ENCODE measurements around the gene TRERF1.
"Not testable (repeated sequence)": the region's sequence is repeated elsewhere in the genome, so short reads cannot be mapped to it uniquely, and the experiment has no call there.

The TRERF1 gene

DNA sequence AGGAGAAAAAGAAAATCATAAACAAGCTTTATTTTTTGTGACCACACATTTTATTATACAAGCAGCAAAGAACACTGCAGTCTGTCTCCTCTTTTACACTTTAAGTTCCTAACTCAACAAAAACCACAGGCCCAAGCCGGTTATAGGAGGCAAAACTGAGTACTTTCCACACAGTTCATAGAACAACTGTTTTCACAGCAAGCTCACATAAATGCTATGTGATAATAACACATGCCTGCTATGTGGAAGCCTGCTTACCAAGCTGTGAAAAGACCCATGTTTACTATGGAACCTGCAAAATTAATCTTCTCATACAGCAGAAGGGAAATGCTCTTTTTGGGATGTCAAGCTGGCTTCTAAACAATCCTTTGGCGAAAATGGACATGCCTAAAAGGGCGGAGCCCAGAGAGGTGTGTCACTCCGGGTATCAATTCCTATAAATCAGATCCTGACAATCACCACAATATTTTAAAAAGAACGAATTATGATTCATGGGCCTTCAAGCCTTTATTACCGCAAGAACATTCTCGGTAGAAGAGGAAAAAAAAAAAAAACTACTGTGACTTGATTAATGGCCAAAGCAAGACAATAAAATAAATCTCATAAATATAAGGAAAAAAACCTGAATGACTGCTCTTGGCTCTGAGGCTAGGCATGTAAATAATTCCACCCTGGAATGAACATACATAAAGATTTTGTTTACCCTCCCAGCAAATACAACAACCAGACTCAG, 2.6 kb downstream of the TRERF1 start:
- no peak for DNase-seq

DNA sequence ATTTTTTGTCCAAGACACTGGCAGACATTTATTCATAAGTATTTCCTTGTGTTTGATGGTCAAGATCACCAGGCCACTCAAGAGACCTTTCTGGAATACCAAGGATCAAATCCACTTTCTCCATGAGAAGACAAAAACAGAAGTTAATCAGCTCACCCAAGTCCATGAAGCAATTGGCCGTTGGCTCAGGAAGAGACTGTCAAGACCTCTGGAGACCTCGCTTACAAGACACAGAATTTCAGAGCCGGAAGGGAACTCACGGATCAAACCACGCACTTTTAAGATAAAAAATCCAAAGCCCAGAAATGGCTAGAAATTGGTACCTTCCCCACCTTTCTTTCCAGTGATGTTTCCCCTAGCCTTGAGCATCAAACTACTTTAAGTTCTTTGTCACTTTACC, 3.3 kb downstream of the TRERF1 start:
- peak; percentile 46 for DNase-seq

DNA sequence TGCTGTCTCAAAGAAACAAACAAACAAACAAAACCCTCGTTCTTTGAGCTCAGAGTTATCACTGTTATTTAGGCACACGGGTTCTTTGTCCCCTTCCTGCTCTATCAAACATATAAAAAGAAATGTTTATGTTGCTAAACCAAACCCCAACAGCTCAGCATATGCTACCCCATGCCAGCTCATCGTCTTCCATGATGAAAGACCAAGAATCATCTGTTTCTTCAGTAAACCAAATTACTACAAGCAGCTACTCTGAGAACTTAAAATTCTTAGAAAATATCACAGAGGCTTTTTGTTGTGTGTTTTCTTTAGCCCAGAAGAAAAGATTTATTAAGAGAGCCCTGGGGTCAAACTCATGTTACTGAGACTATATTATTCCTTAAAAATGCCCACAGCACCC, 4.7 kb downstream of the TRERF1 start:
- no peak for DNase-seq

DNA sequence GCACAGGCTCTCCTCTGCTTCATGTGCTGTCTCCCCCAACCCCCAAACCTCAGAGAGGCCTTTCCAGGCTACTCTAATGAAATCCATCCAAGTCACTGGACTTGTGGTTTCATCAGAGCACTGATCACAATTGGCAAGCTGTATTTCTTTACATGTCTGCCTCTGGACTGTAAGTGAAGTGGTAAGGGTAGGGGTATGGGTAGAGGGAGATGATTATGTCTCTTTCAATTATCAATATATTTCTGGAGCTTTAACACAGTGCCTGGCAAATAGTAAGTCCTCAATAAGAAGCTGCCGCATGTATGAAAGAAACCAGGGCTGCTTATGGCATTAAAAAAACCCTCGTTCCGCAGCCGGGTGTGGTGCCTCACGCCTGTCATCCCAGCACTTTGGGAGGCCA, 5.4 kb downstream of the TRERF1 start:
- DNase-seq: no peak

DNA sequence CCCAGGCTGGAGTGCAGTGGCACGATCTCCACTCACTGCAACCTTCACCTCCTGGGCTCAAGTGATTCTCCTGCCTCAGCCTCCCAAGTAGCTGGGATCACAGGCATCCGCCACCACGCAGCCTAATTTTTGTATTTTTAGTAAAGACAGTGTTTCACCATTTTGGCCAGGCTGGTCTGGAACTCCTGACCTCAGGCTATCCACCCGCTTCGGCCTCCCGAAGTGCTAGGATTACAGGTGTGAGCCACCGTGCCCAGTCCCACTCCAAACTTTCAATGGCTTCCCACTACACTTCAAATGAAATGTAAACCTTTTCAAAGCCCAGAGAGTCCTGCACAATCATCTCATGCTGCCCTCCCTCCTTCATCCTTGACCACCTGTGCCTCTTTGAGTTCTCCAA, 5.8 kb downstream of the TRERF1 start:
- DNase-seq: not testable (repeated sequence)

DNA sequence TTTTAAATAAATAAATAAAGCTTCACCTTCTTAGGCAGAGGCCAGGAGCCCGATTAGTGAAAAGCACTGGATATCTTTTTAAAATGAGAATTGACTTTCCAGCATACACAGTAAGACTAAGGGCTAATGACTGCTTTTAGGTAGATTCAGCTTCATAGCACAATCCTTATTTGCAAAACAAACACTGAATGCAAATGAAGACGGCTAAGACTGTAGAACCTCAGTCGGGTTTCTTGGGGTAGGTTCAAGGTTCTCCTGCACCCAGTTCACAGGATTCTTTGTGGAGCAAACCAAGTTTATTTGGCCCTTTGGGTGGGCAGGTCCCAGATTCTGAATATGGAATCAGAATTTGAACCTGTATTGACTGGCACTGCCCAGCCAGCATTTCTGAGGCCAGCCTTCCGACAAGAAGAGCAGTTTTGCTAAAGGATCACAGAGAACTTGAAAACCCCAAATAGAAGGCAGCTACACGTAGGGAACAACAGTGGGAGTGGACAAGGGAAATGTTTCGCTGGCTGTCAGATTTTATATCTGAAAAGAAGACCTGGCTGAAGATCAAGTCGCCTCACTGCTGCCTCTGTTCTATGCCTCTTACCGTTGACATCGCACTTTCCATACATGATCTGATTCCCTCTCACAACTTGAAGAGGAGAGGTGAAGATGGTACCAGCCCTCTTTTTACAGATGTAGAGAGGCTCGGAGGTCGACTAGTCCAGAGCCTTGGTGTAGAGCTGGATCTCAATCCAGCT, 8.2 kb downstream of the TRERF1 start:
- DNase-seq: no peak

DNA sequence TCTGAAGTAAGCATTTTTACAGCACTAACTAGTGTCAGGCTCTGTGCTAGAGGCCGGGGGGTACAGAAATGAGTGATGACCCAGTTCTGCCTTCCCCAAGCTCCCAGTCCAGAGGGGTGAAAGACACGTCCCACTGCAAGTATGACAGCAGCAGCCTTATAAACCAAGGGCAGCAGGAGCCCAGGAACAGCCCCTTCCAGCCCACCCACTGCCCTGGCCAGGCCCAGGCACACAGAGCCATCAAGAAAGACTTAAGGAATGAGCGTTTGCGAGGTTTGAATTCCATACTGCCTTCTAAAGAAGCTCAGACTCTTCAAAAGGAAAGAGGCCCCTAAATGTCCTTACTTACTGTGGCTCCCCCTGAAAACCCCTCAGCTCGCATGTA, 10.0 kb downstream of the TRERF1 start:
- no peak for DNase-seq

DNA sequence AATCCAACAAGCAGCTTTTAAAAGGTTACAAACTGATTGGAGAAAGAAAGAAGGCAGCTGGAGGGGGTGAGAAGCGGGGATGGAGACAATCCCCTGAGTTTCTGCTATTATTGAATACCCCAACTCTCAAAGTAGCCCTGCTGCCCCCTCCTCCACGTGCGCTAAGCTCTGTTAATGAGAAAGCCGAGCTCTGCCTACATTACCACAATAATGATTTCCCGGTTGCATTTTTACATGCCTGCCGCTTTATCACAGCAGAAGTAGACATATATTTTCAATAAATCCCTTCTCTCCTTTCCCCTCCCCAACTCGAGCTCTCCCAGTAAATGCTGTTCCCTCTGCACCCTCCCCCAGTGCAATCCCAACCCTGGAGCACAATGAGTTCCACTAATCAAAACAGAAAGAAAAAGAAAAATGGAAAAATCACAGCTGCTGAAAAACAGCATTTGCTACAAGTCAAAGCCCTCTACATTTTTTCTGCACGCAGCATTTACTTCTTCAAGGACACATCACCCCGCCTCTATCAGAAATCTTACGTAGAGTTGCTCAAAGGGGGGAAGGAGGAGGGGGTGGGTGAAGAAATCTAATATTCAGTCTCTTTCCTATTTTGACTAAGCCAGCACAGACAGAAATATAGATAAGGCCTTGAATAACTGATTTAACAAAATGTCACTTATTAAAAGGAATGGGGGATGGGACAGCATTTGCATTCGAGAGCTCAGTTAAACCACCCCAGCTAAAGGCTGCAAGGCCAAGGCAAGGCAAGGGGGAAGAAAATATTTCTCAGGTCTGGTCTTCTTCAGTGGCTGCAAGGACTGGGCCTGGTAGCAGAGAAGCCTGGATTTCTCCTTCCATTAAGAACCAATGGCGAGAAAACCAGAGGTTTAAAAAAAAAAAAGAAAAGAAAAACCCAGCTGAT, 10.7 kb downstream of the TRERF1 start:
- DNase-seq: peak; percentile 47

DNA sequence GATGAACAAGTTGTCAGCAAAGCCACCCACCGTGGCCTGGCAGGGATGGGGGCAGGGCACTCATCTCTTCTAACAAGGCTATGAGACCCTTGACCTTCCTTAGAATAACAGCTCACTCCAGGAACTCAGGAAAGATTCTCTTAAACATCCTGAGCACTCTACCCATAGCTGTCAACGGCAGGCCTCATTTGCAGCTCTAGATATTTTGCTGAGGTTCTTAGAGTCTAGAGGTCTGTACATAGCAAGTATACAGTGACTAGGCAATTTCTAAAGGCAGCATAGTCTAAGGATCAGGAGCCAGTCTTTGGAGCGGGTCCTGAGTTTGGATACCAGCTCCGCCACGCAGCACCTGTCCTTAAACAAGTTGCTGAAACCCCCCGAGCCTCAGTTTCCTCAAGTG, 11.7 kb downstream of the TRERF1 start:
- peak; percentile 35 for DNase-seq

DNA sequence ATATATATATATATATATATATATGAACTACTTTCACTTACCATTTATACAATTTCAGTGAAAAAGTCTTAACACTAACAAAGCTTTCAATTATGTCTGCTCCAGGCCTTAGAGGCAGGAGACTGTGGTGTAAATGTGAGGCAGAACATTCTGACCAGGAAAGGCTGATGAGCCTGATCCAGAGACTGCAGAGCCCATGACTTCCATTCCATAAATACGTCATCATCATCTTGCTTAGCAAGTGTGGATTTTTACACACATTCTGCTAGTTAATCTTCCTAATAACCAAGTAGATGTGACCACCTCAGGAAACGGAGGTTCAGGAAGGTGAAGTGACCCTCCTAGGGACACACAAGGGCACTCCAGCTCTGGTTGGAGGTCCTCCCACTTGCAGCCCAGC, 14.9 kb downstream of the TRERF1 start:
- no peak for DNase-seq

DNA sequence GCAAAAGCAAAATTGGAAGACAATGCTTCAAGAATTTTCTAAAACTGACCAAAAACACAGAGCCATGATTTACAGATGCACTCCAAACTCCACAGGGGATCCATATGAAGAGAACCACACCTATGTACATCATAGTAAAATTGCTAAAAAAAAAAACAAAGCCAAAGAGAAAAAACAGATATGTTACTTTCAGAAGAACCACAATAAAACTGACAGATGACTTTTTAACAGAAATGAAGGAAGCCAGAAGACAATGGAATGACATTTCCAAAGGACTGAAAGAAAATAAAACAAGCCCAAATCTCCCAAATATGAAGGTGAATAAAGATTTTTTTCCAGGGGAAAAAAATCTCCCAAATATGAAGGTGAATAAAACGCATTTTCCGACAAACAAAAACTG, 17.5 kb downstream of the TRERF1 start:
- DNase-seq: no peak

DNA sequence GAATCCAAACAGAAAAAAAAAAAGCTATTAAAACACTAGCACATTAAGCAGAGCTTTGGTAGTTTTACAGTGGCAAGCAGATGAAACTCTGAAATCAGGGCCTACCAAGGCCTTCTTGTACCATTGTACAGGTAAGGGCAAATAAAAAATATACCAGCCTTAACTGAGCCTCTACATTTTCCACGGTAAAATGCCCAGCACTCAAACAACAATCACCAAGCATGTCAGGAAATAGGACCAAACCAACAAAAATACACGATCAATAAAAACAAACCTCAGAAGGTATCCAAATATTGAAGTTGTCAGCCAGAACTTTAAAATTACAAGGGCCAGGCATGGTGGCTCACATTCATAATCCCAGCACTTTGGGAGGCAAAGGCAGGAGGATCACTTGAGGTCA, 18.3 kb downstream of the TRERF1 start:
- no peak for DNase-seq

DNA sequence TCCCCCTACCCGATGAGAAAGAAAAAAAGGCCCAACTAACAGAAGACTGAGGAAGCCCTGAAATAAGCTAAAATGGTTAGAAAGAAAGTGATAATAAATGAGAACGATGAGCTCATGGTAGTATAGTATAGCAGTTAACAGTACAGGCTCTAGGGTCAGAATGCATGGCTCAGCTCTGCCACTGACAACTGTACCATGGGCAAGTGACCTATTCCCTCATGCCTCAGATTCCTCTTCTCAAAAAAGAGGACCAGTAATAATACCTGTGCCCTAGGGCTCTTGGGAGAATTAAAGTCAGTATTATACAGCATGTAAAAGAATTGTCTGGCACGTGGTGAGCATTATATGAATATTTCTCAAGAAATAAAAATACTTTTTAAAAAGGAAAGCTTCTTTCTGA, 19.8 kb downstream of the TRERF1 start:
- no peak for DNase-seq

DNA sequence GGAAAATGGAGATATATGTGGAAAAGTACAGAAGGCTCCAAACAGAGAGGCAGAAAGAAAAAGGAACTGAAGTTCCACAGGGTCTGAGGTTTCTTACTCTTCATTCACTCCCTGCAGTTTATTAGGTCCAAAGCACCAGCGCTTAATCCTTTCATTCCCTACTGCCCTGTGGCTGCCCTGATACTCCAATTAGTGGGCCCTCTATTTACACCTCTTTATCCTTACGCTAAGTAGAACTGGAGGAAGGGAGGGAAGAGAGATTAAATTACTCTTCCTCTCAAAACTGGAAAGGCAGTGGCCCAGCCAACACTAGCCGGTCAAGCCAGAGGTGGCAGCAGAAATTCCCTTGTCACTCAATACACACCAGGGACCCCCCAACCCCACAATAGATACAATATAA, 20.4 kb downstream of the TRERF1 start:
- DNase-seq: no peak

DNA sequence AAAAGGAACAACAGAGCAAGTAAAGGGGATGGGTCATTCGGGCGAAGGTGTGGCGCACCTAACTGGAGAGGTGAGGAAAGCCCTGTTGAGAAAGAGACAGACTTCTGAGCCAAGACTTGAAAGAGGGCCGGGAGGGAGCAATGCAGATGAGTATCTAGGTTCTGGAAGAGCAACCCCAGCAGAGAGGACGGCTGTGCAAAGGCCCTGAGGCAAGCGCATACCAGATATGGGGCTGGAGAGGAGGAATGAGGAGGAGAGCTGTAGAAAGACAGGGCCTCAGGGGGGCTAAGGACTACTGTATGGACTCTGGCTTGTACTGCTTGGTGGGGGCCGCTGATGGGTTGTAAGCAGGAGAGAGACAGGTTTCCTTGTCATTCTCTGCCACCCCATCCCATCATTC, 21.9 kb downstream of the TRERF1 start:
- no peak for DNase-seq

DNA sequence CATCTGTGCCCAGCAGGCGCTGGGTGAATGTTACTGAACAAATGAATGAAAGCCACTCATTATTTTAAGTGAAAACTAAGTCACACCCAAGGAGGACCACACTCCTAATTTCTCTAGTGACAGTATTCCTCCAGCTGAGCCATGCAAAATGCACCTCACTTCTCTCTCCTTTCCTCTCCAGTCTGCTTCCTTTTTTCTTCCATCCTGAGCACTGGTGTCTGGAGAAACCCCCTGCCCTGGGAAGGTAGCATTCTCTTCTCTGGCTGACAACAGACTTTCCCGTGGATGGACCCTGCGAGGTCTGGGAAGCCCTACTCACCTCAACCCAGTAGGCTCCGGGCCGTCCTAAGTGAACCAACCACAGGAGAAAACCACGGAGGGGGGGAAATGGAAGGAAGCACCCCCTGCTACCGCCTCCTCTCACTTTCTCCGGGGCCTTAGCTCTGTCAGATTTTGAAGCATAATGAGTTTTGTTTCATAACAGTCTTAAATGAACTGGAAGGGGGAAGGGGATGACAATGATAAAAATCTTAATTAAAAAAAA, 22.6 kb downstream of the TRERF1 start:
- DNase-seq: no peak

DNA sequence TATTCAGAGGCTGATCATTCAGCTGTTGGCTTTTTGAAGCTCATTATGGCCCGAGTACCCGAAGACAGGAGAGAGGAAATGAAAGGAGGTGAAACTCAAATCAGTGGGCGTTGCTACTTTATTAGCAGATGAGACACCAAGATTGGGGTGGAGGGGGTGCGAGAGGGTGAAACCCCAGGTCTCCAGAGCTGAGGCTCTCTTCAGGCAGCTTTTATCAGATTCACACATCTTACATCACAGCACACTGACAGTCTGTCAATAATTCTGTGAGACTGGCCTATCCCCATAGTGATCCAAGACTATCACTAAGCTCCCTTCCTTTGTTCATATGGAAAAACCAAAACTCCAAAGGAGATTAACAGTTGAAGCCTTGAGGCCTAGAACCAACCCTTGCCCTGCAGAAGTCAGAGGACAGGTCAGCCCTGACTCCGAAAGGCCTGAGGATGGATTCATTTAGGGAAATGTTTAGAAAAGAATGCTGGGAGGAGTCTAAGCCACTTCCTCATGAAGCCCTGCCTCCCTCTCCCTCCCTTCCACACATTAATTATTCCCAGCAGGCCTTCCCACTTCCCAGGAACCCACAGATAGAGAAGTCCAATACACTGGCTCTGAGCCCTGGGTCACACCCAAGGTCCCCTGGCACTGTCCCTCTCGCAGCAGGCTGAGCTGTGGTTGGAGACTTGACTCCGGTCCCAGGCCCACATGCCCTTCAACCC, 23.2 kb downstream of the TRERF1 start:
- peak; percentile 44 for DNase-seq

DNA sequence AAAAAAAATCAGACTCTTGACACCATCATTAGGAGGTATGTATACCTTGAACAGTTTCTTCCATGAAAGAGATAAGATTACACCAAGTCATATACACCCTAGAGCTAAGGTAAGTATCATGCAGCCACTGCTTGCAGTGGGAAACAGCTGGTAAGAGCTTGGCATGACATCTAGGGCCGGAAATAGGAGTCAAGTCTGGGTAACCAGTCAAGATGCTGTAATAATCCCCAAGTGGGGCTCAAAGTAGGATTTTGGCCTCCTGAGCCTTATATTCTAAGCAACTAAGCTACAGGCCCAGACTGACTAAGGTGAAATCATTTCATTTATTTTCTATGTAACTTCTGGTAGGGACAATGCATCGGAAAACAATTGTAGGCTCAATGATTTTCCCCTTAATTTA, 23.9 kb downstream of the TRERF1 start:
- DNase-seq: no peak

DNA sequence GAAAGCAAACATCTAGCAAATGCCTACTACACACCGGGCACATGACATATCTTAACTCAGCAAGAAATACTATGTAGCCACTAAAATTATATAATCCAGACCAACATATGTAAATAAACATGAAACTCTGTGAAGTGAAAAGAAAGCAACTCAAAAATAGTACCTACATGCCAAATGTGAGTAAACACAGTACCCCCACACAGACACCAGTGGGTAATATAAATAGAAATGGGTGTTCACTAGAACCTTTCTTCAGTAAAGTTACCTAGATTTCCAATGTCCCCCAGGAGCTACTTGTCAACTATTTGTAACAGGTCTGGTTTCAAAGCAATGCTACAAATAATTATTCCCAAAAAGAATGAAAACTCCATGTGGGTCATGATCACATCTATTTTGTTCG, 25.5 kb downstream of the TRERF1 start:
- DNase-seq: no peak

DNA sequence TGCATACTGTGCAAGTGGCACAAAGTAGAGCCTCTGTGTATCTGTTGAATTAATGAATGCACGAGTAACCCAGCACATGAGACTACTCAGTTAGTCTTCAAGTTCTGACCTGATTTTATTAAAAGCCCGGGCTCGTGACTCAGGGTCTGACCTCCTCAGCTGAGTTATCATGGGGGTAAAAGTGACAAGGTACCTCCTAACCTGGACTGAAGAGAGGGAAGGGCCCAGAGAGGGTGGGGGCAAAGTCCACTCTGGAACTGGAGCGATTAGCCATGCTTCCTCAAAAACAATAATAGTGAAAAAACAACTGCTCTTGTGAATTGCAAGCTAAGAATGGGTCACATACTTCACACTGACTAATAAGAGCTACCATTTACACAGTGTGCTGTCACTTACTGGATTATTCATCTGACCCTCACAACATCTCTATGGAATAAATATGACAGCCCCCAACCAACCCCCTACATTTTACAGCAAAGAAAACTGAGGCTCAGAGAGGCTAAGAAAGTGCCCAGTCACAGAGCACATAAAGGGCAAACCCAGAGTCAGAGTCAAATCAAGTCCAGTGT, 26.7 kb downstream of the TRERF1 start:
- no peak for DNase-seq

DNA sequence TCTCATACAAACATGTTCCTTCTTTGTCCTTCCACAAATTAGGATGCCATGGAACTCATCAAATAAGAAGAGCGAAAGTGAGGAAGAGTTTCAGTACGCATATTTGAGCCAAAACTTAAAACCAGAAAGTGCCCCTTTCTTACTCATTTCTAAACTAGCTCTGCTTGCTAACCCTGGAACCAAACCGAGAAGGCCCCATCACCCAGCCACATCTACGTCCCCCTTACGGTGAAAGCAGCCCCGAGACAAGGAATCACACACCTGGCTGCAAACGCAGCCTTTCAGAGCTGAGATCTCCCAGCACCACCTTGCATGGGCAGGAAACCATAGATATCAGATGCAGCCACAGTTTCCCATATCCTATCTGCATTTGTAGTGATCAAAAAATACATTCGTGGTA, 28.5 kb downstream of the TRERF1 start:
- peak; percentile 50 for DNase-seq

DNA sequence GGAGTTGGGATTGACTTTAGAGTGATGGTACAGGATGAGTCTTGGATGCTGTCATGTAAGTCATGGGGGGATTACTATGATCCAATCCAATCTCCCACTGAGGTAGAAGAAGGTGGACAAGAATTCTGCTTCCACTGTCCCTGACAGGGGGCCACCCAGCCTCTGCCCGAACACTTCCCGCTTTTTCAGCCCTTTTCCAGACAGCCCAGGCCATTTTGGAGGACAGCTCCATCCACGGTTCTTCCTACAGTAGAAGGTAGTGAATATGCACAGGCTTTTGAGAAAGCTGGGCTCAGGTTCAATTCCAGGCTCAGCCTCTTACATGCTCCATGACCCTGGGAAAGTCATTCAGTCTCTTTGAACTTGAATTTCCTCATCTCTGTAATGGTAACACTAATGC, 31.0 kb downstream of the TRERF1 start:
- no peak for DNase-seq
